Liver (tissue), 3 donors: ENCODE data around the gene KRTAP9-6.

Source experiments
- ATF3 ChIP-seq: IDR thresholded peaks from 2 replicates; pipeline ENCODE4 v1.6.1; 2016; ENCODE audit warnings: antibody characterized with exemption
- CTCF ChIP-seq: fragments of 150-350 bp; IDR thresholded peaks from 2 replicates; pipeline ENCODE4 v1.5.1; 2017; ENCODE audit warnings: improper control_type of control experiment, low read depth, low read length; ENCODE audit not compliant: missing input control
- FOXA1 ChIP-seq: IDR thresholded peaks from 2 replicates; pipeline ENCODE4 v1.6.1; 2016; ENCODE audit warnings: antibody characterized with exemption
- HNF4A ChIP-seq, 2 donors: conservative IDR thresholded peaks; 2 replicates each; pipeline ENCODE4 v1.6.1; 2016; ENCODE audit warnings: antibody characterized with exemption in 2 of 2, mild to moderate bottlenecking in 2 of 2
- JUND ChIP-seq, 2 donors: IDR thresholded peaks; 2 replicates each; pipeline ENCODE4 v1.6.1; 2016; ENCODE audit warnings: antibody characterized with exemption in 2 of 2
- REST ChIP-seq: IDR thresholded peaks from 2 replicates; pipeline ENCODE4 v1.6.1; 2016; ENCODE audit warnings: antibody characterized with exemption, mild to moderate bottlenecking
- TAF1 ChIP-seq: conservative IDR thresholded peaks from 2 replicates; pipeline ENCODE4 v1.6.1; 2016; ENCODE audit warnings: antibody characterized with exemption, mild to moderate bottlenecking
- YY1 ChIP-seq: IDR thresholded peaks from 2 replicates; pipeline ENCODE4 v1.6.1; 2016; ENCODE audit warnings: antibody characterized with exemption, mild to moderate bottlenecking
- TF ChIP-seq, protein P1 (sequence below): IDR thresholded peaks from 2 replicates; pipeline ENCODE4 v1.6.1; 2016; ENCODE audit warnings: antibody characterized with exemption
- donor health status: healthy.
- donor health status: healthy.

GRCh38 chr17:41284546-41284945 lies 19.4 kb downstream of the KRTAP9-6 start:
- TF ChIP-seq CTCF (no peak), YY1 (no peak), ATF3 (no peak), JUND (IDR thresholded peaks at IDR 0.05) (no peak), FOXA1 (no peak), TAF1 (no peak), REST (no peak), HNF4A (conservative IDR thresholded peaks at IDR 0.05) (no peak)
- TF ChIP-seq, protein P1, sequence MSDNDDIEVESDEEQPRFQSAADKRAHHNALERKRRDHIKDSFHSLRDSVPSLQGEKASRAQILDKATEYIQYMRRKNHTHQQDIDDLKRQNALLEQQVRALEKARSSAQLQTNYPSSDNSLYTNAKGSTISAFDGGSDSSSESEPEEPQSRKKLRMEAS, result no peak
